Karpas-422 (cell line): ENCODE results near the gene CDCA5. TPM values are rescaled to one million over a fixed set of nuclear protein-coding genes. Genes with fewer than 3 reads are reported as not detected.

ENCODE experiments used
- DNase-seq: peaks from one replicate; pipeline ENCODE4 v3.0.0-alpha.2; 2015
- H2AFZ ChIP-seq: fragments of 200-600 bp; sonication (generic); 2 replicates; pipeline ENCODE4 v1.6.1; 2014; ENCODE audit warnings: antibody characterized with exemption, low read length, mixed read lengths
- H3K27ac ChIP-seq: fragments of 200-600 bp; sonication (generic); 2 replicates; pipeline ENCODE4 v1.5.1; 2014; ENCODE audit warnings: mild to moderate bottlenecking, low read length, moderate library complexity
- H3K27me3 ChIP-seq: fragments of 200-600 bp; sonication (generic); 2 replicates; pipeline ENCODE4 v1.6.1; 2014; ENCODE audit warnings: low read length, mixed read lengths
- H3K36me3 ChIP-seq: fragments of 200-600 bp; sonication (generic); 2 replicates; pipeline ENCODE4 v1.6.1; 2014; ENCODE audit warnings: low read length, mixed read lengths; ENCODE audit not compliant: insufficient read depth
- H3K4me1 ChIP-seq: fragments of 200-600 bp; sonication (generic); 2 replicates; pipeline ENCODE4 v1.6.1; 2014; ENCODE audit warnings: mild to moderate bottlenecking, low read length, mixed read lengths
- H3K4me2 ChIP-seq: fragments of 200-600 bp; sonication (generic); 2 replicates; pipeline ENCODE4 v1.6.1; 2014; ENCODE audit warnings: low read length, low read depth, mild to moderate bottlenecking; ENCODE audit not compliant: poor library complexity, severe bottlenecking
- H3K4me3 ChIP-seq: fragments of 200-600 bp; sonication (generic); 2 replicates; pipeline ENCODE4 v1.5.1; 2014; ENCODE audit warnings: mild to moderate bottlenecking, antibody characterized with exemption, low read length, mixed read lengths
- H3K79me2 ChIP-seq: fragments of 200-600 bp; sonication (generic); 2 replicates; pipeline ENCODE4 v1.6.1; 2014; ENCODE audit warnings: mild to moderate bottlenecking, low read length, mixed read lengths
- H3K9ac ChIP-seq: fragments of 200-600 bp; sonication (generic); 2 replicates; pipeline ENCODE4 v1.6.0; 2014; ENCODE audit warnings: low read length
- H3K9me2 ChIP-seq: fragments of 200-600 bp; sonication (generic), shearing (Covaris generic); replicated peaks from 2 replicates; pipeline ENCODE4 v1.6.0; 2014; ENCODE audit warnings: mild to moderate bottlenecking, low read length, moderate library complexity; ENCODE audit not compliant: insufficient read depth
- H3K9me3 ChIP-seq: fragments of 300-700, 200-600 bp; sonication (generic); 2 replicates; pipeline ENCODE4 v1.6.1; 2014; ENCODE audit warnings: low read length, mixed read lengths
- H4K20me1 ChIP-seq: fragments of 200-600 bp; sonication (generic); 2 replicates; pipeline ENCODE4 v1.6.1; 2014; ENCODE audit warnings: mild to moderate bottlenecking, antibody characterized with exemption, low read length, low read depth; ENCODE audit not compliant: insufficient read depth
- total RNA-seq: library from RNA; depleted of rRNA; stranded (reverse); fragments of >200 nt; shearing (Covaris generic); gene quantifications from 2 replicates; pipeline ENCODE4 v1.2.3, GENCODE V29; 2014; ENCODE audit warnings: low replicate concordance

Gene CDCA5
- total RNA-seq, 1 experiment from 2014 or later: 24.3 TPM

DNA sequence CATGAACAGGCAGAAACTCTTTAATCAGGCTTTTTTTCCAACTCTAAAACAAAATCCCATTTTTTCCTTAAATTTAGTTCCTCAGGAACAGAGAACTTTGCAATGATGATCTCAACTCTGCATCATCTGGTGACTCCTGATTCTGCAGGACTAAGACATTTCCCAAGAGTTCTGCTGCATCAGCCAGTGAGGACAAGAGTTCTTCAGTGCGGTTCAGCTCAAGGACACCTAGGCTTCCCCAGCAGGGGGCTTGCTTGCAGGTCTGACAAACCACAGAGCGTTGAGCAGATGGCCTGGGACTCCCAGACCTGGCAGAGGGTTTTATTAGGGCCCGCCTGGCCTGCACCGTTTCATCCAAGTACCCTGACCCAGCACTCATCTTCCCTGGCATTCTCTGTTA, 6.4 kb downstream of the CDCA5 start:
- peak; percentile 57 for DNase-seq
- Histone ChIP-seq H3K9ac (no peak overlapping the region), H3K4me1 (peaks cover 15% of the 10 kb centered on the region), H3K4me3 (no peak overlapping the region), H2AFZ (no peak overlapping the region), H3K27ac (no peak overlapping the region), H3K27me3 (no peaks in the 10 kb centered on the region), H3K36me3 (peaks cover 12% of the 10 kb centered on the region; the same call in 1 of the 2 replicates), H3K9me3 (no peaks in the 10 kb centered on the region), H3K79me2 (peaks cover 19% of the 10 kb centered on the region), H3K4me2 (no peak overlapping the region), H3K9me2 (no peaks in the 10 kb centered on the region), H4K20me1 (no peaks in the 10 kb centered on the region)

GRCh38 chr11:65072631-65072966, 11.2 kb downstream of the CDCA5 start:
- peak overlapping the region; percentile 53 for H3K4me2 ChIP-seq
- no peaks in the 10 kb centered on the region for H3K9me2 ChIP-seq
- no peak overlapping the region for H3K27ac ChIP-seq
- H4K20me1 ChIP-seq: no peaks in the 10 kb centered on the region
- H3K36me3 ChIP-seq: peaks cover 4% of the 10 kb centered on the region; the same call in 1 of the 2 replicates
- no peaks in the 10 kb centered on the region for H3K9me3 ChIP-seq
- H3K9ac ChIP-seq: peak overlapping the region; percentile 45
- H3K4me3 ChIP-seq: peak overlapping the region; percentile 22; the same call in 1 of the 2 replicates
- DNase-seq: no peak
- H3K79me2 ChIP-seq: no peaks in the 10 kb centered on the region
- peak overlapping the region; percentile 84; the same call in 1 of the 2 replicates for H2AFZ ChIP-seq
- H3K27me3 ChIP-seq: no peaks in the 10 kb centered on the region
- H3K4me1 ChIP-seq: peaks cover 12% of the 10 kb centered on the region

DNA sequence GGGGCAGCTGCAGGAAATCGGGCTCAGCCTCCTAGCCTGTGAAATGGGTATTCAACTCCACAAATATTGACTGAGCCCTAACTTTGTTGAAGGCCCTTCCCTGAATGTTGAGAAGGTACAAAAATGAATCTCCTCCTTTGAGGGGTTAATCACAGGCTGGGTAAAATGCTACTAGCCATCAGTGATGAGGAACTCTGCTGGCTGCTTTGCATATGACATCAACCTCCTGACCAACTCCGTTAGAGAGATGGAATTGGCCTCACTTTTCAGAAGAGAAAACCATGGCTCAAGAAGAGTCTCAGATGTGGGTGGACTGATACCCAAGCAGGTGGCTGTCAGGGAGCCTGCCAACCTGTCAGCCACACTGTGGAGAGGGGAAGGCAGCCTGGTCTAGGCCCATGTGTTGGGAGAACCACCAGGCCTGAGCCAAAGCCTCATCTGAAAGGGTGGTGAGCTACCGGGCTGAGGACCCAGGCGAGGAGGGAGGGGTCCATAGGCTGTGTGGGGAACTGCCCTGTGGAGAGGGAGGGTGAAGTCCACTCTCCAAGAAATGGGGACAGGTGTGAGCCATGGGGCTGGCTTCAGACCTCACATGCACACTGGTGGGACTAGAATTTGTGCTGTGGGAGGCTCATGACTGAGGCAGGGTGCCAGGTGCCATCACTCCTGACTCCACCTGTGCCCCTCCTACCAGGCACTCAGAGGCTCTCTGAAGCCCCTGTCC, 11.8 kb downstream of the CDCA5 start:
- Histone ChIP-seq H3K27me3 (no peaks in the 10 kb centered on the region), H3K79me2 (no peaks in the 10 kb centered on the region), H3K27ac (no peak overlapping the region), H3K36me3 (no peaks in the 10 kb centered on the region), H2AFZ (peak overlapping the region; percentile 84), H4K20me1 (no peaks in the 10 kb centered on the region), H3K9me2 (no peaks in the 10 kb centered on the region), H3K4me2 (peak overlapping the region; percentile 53), H3K9ac (peak overlapping the region; percentile 45), H3K9me3 (no peaks in the 10 kb centered on the region), H3K4me1 (peaks cover 12% of the 10 kb centered on the region), H3K4me3 (peak overlapping the region; percentile 22; the same call in 1 of the 2 replicates)
- DNase-seq: peak; percentile 71

DNA sequence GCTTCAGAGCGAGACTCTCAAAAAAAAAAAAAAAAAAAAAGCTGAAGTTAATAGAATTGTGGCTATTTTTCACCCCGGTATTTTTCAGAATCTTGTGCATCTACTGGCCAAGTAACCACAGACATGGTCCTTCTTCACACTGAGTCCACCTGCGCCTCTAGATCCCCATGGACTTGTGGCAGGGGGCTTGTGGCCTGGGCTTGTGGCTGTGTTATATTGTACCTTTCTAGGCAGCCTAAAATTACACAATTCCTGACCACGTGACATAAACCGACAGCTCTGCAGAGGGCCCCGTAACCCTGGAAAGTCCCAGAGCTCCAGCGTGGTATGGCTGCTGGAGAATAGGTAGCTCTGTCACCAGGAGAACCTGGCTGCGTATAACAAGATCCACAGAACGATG, 14.6 kb downstream of the CDCA5 start:
- H3K4me3 ChIP-seq: no peak overlapping the region
- no peaks in the 10 kb centered on the region for H3K36me3 ChIP-seq
- no peak overlapping the region for H2AFZ ChIP-seq
- no peak overlapping the region for H3K27ac ChIP-seq
- H3K4me1 ChIP-seq: peaks cover 12% of the 10 kb centered on the region
- H3K9me2 ChIP-seq: no peaks in the 10 kb centered on the region
- no peak overlapping the region for H3K9ac ChIP-seq
- DNase-seq: no peak
- no peaks in the 10 kb centered on the region for H4K20me1 ChIP-seq
- H3K79me2 ChIP-seq: no peaks in the 10 kb centered on the region
- H3K4me2 ChIP-seq: no peak overlapping the region
- no peaks in the 10 kb centered on the region for H3K27me3 ChIP-seq
- no peaks in the 10 kb centered on the region for H3K9me3 ChIP-seq

DNA sequence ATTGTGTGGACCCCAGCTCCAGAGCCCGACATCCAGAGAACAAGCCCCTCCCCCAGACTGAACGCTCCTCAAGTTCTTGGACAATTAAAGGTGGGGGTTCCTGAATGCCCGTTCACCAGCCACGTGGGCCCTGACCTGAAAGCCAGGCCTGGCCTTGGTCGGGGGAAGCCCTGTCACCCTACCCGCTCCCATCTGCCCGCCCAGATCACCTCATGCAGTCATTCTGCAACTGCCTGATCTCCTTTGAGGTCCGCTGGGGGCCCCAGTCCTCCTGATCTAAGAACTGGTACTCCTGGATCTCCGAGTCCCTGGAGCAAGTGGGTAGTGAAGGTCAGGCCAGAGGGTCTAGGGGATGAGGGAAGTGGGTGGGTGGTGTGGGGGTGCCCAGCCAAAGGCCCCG, 16.4 kb downstream of the CDCA5 start:
- Histone ChIP-seq H3K4me2 (no peak overlapping the region), H3K9me3 (no peaks in the 10 kb centered on the region), H3K27ac (no peak overlapping the region), H3K79me2 (no peaks in the 10 kb centered on the region), H3K9me2 (no peaks in the 10 kb centered on the region), H3K4me3 (no peak overlapping the region), H3K27me3 (no peaks in the 10 kb centered on the region), H3K9ac (no peak overlapping the region), H3K36me3 (no peaks in the 10 kb centered on the region), H2AFZ (no peak overlapping the region), H3K4me1 (peaks cover 9% of the 10 kb centered on the region), H4K20me1 (no peaks in the 10 kb centered on the region)
- DNase-seq: no peak

DNA sequence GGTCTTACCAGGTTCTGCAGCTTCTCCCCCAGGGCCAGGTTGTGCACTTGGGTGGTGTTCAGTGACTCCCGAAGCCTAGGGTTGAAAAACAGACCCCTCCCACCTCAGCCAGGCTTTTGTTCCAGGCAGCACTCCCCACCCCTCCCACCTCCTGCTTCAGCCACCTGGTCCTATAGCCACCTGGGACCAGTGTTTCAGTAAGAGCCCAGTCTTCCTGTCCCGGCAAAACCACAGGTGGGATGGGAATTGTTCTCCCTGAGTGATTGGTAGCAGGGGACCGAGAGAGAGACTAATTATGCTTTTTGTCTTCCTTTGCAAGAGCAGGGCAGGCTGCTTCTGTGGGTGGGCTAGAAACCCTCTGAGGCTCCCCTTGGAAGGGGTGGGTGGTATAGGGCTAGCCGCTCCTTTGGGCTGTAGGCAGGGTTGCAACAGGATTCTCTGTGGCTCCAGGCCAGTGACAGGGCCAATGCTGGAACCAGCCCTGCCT, 17.0 kb downstream of the CDCA5 start:
- Histone ChIP-seq H3K4me1 (peaks cover 3% of the 10 kb centered on the region), H3K9me2 (no peaks in the 10 kb centered on the region), H2AFZ (no peak overlapping the region), H3K9ac (no peak overlapping the region), H3K27ac (no peak overlapping the region), H3K27me3 (no peaks in the 10 kb centered on the region), H3K4me2 (no peak overlapping the region), H4K20me1 (no peaks in the 10 kb centered on the region), H3K36me3 (no peaks in the 10 kb centered on the region), H3K4me3 (no peak overlapping the region), H3K9me3 (no peaks in the 10 kb centered on the region), H3K79me2 (no peaks in the 10 kb centered on the region)
- DNase-seq: no peak

DNA sequence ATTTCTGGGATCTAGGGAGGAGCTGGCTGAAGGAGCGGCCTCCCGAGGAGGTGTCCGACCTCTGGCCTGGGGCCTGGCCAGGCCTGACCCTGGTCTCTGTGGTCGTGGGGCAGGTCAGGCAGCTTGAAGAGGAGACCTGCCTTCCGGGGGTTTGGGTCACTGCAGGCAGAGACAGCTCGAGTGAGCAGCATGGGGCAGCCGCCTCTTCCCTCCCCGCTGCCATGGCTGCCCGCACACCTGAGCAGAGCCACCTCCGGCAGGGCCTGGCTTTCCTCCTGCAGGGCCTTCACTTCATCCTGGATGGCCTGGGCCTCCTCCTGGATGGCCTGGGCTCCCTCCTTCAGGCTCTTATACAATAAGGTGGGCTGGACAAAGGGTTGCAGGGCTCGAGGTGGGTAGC, 17.5 kb downstream of the CDCA5 start:
- Histone ChIP-seq H3K27ac (no peak overlapping the region), H3K9me3 (no peaks in the 10 kb centered on the region), H3K27me3 (no peaks in the 10 kb centered on the region), H3K9me2 (no peaks in the 10 kb centered on the region), H3K4me1 (no peaks in the 10 kb centered on the region), H3K4me3 (no peak overlapping the region), H3K79me2 (no peaks in the 10 kb centered on the region), H3K36me3 (no peaks in the 10 kb centered on the region), H4K20me1 (no peaks in the 10 kb centered on the region), H3K4me2 (no peak overlapping the region), H2AFZ (no peak overlapping the region), H3K9ac (no peak overlapping the region)
- no peak for DNase-seq

- no peak overlapping the region for H3K27ac ChIP-seq
- no peak overlapping the region for H3K4me2 ChIP-seq
- no peaks in the 10 kb centered on the region for H3K27me3 ChIP-seq
- no peaks in the 10 kb centered on the region for H3K9me2 ChIP-seq
- H3K4me1 ChIP-seq: no peaks in the 10 kb centered on the region
- no peak overlapping the region for H2AFZ ChIP-seq
- no peaks in the 10 kb centered on the region for H3K36me3 ChIP-seq
- no peaks in the 10 kb centered on the region for H3K9me3 ChIP-seq
- no peaks in the 10 kb centered on the region for H4K20me1 ChIP-seq
- H3K79me2 ChIP-seq: no peaks in the 10 kb centered on the region
- DNase-seq: no peak
- no peak overlapping the region for H3K4me3 ChIP-seq
- no peak overlapping the region for H3K9ac ChIP-seq
Observed at GRCh38 chr11:65065851-65066250, 18.0 kb downstream of the CDCA5 start.
